ENCODE data around the gene FSHR.

DNA sequence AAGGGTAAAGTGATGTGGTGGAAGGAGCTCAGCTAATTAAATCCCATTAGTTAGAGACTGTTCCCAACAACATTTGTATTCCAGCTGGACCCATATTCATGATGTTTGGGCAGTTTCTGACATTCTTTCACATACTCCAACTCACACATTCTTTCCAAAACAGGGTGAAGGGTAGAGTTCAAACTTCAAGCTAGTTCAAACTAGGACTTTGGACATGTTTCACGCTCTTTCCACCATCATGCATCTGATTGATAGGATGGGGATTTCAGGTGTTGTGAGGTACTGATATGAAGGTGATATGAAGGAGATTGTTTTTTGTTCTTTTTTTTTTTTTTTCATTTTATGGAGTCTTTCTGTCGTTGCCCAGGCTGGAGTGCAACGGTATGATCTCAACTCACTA is 201.7 kb downstream of the FSHR start:
- TF ChIP-seq EZH2phosphoT487 (IDR thresholded peaks at IDR 0.05; ENCODE audit: insufficient read depth, low read depth) (no peak), EZH2 (IDR thresholded peaks at IDR 0.05; ENCODE audit: insufficient read depth, poor library complexity, severe bottlenecking) (no peak)

All from GM23248 (cell line).